ENCODE measurements around the gene ITGB3.
"Not testable (repeated sequence)": the region's sequence is repeated elsewhere in the genome, so short reads cannot be mapped to it uniquely, and the experiment has no call there.

Gene ITGB3

DNA sequence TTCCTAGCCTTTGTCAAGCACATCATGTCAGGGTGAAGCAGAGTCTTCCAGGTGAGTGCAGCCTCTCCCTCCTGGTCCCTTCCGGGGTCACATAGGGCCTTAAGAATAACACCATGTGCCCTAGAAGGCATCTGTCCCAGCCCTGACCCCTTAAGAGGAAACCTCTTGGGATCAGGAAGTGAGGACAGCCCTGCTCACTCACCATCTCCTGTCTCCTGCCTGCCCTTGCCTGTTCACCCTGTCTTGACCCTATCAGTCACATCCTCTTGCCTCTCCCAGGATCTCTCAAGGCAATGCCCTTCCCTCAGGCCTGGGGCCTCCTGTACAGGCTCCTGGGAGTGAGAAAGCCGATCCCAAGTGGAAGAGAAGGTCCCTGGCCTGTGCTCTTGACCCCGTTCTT lies 30.6 kb upstream of the ITGB3 start:
- no peak for ATAC-seq

DNA sequence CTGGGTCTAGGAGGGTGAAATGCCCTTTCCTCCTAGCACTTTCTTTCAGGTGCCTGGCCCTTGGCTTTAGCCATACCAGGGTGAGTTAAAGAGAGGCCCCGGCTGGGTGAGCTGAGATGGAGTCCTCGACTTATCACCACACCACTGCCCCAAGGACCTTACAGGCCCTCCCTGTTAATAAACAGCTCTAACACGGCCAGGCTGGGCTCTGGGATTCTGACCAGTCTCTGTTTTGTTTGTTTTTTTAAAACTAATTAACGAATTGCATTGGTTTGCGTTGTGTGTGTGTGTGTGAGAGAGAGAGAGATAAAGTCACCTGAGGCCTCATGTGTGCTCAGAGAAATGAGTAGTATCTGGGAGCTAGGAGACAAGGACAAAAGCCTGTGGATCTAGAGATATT lies 30.2 kb upstream of the ITGB3 start:
- ATAC-seq = no peak

DNA sequence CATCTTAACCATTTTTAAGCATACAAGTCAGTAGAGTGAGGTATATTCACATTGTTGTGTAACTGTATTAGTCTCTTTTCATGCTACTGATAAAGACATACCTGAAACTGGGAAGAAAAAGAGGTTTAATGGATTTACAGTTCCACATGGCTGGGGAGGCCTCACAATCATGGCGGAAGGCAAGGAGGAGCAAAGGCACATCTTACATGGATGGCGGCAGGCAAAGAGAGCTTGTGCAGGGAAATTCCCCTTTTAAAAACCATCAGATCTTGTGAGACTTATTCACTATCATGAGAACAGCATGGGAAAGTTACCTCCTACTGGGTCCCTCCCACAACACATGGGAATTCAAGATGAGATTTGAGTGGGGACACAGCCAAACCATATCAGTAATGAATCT lies 29.6 kb upstream of the ITGB3 start:
- ATAC-seq = not testable (repeated sequence)

DNA sequence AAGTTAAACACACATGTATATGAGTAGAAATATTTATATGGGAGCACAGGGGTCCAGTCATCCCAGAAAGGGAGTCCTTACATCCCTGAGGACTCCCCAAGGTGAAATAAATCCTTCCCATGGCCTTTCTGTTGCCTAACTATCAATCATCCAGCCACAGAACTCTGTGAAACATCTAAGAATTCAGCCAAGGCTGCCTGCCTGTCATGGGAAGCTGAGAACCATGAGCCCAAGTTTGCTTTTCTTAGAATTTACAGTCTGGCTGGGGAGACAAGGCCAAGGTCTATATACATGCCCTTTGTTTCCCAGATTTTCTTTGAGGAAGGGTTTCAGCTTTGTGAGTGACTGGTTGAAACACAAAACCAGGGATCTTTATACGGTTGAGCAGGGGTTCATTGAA lies 28.7 kb upstream of the ITGB3 start:
- ATAC-seq = no peak

DNA sequence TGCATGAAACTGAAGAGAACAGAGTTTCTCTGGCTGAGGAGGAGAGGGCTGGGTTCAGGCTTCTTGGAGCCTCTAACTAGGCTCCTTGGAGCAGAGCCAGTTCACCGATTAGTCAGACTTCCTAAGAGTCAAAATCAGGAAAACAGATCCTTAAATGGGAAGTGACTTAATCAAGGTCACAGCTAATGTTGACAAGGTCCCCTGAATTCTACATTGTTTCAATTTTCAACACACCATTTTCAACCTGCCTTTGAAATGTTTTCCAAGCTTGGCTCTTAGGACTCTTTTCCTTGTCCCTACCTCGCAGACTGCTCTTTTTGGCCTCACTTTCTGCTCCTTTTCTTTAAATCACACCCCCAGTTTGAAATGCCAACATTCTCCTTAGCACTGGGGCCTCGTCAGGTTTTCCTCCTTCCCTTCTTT lies 28.2 kb upstream of the ITGB3 start:
- no peak for ATAC-seq

DNA sequence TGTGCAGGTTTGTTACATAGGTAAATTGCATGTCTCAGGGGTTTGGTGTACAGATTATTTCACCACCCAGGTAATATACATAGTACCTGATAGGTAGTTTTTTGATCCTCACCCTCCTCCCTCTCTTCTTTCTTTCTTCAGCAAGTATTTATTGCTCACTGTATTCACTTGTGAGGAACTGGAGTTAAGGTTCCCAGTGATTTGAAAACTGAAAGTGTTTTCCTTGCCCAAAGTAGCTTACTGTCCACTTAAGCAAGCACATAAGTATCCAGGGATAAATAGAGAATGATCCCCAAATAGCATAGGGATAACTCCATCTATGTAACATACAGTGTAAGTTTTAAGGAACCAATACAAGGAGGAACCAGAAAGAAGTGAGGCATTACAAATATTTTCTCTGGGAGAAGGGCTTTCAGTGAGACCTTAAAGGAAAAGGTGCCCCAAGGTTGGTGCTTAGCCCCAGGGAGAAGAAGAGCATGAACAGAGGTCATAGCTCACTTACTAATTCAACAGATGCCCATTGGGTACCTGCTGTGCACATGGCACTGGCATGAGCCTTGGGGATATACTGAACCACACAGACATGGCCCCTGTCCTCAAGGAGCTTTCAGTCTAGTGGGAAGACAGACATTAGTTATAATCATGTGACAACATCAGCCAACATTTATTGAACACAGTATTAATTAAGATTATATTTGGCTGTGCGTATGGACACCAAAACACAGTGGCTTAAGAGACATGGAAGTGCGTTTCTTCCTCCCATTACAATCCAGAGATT lies 27.5 kb upstream of the ITGB3 start:
- ATAC-seq = no peak

DNA sequence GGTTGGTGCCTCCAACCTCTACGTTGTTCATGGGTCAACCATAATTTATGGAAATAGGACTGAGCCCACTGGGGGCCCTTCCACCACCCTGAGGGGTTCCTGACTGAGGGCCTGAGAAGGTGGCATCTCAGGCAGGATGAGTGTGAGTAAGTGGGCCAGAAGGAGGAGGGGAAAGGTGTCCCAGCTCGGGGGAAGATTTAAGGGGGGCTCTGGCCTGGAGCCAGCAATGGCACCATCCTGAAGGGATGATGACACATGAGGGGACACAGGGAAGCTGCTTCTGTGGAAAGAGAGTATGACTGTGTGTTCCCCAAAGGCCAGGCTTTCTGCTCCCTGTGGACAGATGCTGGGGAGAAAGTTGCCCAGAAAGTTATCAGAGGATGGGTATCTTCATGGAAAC lies 25.8 kb upstream of the ITGB3 start:
- no peak for ATAC-seq

DNA sequence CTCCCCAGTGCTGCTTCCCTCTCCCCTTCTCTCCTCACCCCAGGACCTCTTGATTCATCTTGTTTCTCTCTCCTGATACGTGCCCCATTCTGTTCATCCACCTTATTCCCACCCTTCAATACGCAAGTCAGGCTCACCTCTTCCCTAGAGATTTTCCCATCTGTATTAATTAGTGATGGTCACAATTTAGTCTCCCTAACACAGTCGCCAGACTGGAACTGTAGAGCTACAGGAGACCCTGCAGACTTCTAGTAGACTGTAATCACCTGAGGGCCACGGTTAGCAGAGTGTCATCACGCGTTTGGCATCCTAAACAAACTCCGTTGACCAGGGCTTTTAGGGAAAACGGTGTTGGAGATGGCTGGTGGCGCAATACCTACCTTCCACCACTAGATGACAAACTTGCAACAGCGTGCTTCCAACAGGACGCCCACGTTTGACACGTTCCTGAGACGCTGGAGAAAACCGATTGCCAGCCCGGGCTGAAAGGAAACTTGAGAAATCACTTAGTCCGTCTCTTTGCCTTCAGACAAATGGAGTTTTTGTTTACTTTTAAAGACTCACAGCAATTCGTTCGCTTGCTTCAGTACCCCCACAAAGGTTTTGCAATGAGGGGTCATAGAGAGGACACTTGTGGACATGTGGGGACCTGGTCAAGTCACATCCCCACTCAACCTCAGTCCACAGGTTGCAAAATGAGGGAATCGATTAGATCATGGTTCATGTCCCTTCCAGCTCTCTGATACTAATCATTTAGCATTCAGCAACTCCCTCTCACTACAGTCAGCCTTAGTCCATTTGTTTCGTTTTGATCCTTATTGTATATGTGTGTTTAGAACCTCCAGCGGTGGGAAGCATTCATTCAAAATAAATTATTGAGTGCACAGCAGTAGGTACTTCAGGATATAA lies 23.8 kb upstream of the ITGB3 start:
- peak; percentile 74 to 85 for ATAC-seq

DNA sequence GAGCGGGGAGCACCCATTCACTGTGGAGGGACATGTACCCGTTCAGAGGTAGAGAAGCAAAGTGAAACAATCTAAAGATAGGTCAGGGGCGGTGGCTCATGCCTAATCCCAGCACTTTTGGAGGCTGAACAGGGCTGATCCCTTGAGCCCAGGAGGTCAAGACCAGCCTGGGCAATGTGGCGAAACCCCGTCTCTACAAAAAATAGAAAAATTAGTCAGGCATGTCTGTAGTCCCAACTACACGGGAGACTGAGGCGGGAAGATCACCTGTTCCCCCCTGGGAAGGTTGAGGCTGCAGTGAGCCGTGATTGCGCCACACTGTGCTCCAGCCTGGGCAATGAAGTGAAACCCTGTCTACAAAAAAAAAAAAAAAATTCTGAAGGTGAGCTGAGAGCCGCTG lies 22.8 kb upstream of the ITGB3 start:
- ATAC-seq = no peak

DNA sequence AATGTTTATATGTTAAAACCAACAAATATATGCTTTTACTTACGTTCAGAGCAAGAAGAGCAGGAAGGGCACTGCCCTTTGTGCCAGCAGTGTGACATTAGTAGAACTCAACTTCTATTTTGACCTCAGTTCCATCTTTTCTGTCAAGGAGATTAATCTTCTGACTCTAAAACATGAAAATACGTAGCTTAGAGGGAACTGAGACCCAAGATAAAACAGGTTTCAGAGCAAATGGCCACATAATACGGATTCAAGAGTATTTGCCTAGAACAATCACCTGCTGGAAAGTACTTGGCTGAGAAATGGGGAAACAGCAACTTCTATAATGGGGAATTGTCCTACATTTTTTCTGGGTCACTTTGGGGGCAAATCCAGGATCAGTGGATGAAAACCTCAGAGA lies 22.3 kb upstream of the ITGB3 start:
- no peak for ATAC-seq

DNA sequence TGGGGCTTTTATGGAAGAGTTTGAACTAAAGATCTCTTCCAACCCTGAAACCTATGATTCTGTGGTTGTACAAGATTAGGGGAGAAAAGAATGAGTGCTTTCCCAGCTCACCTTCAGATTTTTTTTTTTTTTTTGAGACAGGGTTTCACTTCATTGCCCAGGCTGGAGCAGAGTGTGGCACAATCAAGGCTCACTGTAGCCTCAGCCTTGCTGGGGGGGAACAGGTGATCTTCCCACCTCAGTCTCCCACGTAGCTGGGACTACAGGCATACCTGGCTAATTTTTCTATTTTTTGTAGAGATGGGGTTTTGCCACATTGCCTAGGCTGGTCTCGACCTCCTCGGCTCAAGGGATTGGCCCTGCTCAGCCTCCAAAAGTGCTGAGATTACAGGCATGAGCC lies 21.8 kb upstream of the ITGB3 start:
- no peak for ATAC-seq

DNA sequence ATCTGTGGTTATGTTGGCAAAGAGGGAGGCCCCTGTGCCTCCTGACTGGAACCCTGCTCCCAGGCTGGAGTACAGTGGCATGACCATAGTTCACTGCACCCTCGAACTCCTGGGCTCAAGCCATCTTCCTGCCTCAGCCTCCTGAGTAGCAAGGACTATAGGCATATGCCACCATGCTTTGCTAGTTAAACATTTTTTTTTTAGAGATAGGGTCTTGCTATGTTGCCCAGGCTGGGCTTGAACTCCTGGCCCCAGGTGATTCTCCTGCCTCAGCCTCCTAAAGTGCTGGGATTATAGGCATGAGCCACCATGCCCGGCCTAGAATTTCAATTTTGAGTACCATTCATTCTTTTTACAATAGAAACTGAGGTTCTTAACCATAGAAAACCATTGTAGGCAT lies 21.2 kb upstream of the ITGB3 start:
- ATAC-seq = no peak

DNA sequence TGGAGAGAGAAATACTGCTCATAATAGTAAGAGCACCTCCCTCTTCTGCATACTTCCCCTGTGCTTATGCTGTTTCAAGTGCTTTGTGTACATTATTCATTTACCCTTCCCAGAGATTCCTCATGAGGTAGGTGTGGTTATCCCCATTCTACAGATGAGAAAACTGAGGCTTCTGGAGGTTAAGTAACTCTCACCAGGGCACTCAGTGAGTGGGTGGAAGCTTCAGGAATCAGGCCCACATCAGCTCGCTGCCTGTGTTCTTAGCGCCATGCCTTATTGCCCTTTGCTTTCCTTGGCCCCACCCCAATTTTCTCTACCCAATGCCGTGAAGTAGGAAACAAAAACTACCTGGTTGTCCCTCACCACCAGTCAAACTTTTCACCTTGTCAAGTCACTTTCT lies 18.1 kb upstream of the ITGB3 start:
- ATAC-seq = no peak

DNA sequence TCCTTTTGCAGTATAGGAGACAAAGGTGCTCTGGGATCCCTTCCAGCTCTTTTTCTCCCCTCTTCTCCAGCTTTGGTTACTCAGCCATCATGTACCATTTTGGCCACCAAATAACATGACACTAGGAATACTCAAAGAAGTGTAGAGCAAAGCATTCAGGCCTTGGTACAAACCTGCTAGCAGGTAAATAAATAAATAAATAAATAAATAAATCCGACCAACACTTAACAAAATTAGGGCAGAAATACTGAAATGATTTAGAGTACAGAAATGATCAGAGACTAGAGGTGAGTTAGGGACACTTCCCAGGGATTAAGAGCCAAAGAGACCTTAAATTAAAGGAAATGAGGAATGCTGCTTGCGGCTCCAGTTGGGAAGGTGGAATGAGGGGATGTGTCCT lies 17.7 kb upstream of the ITGB3 start:
- ATAC-seq = no peak

DNA sequence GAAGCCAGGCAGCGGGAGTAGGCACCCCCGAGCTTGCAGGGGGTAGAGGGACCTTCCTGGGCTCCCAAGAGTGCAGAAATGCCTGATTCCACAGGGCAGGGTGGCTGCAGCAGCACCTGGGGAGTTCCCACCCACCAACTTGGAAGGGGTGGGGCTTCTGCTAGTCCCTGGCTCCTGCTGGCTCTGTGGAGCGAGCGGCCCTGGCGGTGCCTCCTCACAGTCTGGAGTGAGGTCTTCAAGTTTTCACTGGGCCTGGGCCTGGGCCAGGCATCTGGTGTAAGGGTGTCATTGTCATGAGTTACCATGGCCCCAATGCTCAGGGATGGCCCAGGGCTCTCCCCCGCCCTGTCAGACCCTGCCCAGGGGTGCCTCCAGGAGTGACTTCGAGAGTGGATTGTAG lies 15.8 kb upstream of the ITGB3 start:
- ATAC-seq = no peak

DNA sequence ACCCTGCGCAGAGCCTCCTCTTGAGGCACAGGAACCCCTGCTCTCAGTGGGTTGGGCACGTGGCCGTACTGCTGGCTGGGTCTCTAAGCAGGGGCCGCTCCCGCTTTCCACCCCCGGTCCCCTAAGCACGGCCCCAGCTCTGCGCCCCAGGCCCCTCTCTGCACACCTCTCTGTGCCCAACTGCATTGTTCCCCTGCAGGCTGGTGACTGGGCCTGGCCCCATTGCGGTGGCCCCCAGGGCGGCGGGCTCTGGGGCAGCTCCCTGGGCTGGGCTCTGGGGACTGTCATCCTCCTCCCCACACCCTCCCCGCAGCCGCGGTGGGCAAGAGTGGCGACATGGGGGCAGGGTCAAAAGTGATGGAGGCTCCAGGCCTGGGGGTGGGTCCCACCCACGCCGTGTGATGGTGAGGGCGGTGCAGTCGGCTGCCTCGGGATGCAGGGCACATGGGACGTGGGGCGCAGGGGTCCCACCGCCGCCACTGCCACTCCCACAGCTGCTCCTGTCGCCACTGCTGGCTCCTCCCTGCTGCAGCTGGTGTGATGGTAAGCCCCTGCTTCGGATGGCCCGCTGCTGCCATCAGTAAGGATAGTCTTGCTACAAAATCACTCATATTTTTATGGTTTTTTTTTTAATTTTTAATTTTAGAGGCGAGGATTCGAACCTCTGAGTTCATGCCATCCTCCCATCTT lies 15.2 kb upstream of the ITGB3 start:
- no peak for ATAC-seq

DNA sequence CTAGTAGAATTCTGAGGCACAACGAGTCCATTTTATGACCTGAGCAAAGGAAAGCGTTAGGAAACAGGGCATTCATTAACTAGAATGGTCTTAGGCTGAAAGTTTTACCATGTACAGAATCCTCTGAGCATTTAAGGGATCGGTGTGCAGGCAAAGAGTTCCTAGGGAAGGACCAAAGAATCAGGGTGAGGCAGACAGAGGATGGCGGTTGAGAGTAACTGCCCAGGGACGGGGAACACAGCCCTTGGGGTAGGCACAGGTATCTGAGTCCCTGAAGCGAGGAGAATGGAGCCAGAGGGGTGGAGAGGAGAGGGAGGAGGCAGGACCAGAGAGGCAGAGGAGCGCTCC lies 14.0 kb upstream of the ITGB3 start:
- ATAC-seq = no peak

DNA sequence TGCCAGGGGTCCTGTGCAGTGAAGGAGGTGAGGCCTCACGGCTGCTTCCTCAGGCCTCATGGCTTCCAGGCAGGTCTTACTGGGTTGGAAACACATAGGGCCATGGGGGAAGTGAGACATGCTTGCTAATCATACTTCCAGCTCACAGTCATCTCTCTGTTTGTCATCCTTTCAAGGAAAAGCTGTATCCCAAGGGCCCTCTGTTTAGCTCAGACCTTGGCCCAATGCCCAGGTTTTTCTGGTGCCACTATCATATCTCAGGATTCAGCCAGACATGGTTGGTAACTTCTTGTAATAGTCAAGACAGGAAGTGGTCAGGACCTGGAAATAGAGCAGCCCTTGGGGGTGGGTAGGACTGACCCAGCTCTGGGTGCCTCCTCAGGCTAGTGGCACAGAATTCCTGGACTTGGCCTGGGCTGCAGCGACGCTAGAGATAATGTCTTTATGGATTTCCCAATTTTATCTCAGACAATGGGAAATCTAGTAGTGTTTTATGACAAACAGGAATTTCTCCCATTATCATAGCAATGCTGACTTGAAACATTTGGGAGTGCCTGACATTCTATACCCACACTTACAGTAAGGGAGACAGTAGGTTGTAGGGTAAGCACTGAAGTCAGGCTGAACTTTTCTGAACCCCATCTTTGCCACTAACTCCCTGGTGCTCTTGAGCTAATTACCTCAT lies 13.5 kb upstream of the ITGB3 start:
- no peak for ATAC-seq

DNA sequence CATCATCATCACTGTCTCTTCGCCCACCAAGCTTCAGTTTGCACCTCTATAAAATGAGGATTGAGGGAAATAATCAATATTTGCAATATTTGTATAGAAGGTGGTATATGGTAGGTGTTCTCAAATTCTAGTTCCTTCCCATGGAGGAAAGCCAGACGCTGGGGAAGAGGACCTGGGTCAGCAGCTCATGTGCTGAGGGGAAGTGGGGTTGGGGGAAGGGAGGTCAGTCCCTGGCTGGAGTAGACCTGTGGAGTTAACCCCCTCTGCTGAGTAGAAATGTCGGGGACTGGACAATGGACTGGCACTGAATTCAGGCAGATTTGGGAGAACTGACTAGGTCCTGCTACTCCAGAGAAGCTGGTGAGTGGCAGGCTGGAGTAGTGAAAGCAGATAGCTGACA lies 12.8 kb upstream of the ITGB3 start:
- no peak for ATAC-seq

DNA sequence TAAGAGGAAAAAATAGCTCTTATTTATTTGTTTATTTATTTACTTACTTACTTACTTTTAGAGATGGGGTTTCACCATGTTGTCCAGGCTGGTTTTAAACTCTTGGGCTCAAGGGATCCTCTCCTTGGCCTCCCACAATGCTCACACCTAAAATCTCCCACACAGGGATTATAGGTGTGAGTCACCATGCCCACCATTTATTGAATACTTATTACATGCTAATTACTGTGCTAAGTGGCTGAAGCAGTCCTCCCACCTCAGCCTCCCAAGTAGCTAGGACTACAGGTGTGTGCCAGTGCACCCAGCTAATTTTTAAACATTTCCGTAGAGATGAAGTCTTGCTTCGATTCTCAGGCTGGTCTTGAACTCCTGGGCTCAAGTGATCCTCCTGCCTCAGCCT lies 11.0 kb upstream of the ITGB3 start:
- ATAC-seq = no peak

DNA sequence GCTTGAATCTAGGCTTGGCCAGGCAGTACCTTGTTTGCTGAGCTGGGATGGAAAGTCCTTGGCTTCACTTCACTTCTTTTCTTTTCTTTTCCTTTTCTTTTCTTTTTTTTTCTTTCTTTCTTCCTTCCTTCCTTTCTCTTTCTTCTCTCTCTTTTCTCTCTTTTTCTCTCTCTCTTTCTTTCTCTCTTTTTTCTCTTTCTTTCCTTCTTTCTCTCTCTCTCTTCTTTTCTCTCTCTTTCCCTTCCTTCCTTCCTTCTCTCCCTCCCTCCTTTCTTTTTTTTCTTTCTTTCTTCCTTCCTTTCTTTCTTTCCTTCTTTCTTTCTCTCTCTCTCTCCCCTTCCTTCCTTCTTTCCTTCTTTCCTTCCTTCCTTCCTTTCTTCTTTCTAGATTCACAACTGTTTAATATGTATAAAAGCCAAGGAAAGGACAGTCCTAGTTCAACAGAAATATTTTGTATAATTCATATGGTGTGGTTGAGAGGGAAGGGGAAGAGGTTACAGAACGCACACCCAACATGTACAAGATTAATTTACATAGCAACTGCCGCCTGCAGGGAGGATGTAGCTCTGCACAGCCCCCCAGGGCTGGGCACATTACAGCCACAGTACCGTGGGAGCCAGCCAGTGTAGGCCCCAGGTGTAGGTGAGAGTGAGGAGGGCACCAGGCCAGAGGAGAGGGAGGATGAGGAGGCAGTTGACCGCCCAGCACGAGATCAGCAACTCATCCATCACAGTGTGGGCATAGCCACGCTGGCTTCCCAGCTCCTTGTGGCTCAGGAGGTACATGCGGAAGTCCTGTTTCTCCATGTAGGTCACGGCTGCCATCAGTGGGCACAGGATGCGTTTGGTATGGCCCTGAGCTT lies 9.7 kb upstream of the ITGB3 start:
- ATAC-seq = no peak

DNA sequence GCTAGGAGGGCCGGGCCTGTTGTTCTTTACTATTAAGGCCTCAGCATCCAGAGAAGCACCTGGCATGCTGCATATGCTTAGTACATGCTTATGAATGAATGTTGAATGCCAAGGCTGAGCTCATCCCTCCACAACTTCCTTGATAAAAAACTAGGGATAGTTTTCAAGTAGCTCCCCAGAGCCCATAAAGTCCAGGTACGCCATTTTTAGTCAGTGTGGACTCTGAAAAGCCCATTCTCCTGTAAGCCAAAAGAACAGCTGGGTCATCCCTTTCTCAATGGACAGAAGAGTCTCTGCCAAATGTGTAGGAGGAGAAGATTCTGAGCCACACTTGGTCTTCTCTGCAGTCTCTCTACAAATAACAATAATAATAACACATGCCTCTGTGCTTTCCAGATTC lies 8.9 kb upstream of the ITGB3 start:
- ATAC-seq = no peak

All from activated CD4-positive, CD25-positive, alpha-beta regulatory T cell treated with anti-CD3 and anti-CD28 coated beads, Interleukin-2, amount 50 U/mL, for 24 hours (primary cell).